ENCODE data around the gene CDRT15L2. TPM values are rescaled to one million over a fixed set of nuclear protein-coding genes. Genes with fewer than 3 reads are reported as not detected.
A peak's percentile ranks its signal among the peaks of the same experiment; 100 is the strongest.
"Not testable (repeated sequence)": the region's sequence is repeated elsewhere in the genome, so short reads cannot be mapped to it uniquely, and the experiment has no call there.

The CDRT15L2 gene
- not detected for total RNA-seq

- H3K27me3 Mint-ChIP-seq; H3K9me3 Mint-ChIP-seq (ENCODE audit: low read depth); H3K4me1 Mint-ChIP-seq; H3K36me3 Mint-ChIP-seq (ENCODE audit: low read depth); ATAC-seq; intact Hi-C loops (cut with DNase I, micrococcal nuclease); DNase-seq; CTCF ChIA-PET; POLR2A ChIA-PET; H3K27ac Mint-ChIP-seq; H3K4me3 Mint-ChIP-seq: not testable (repeated sequence)
Observed at GRCh38 chr17:20579424-20579823, at the start of gene CDRT15L2. Gene CDRT15L2, plus strand, starts transcription at chr17:20579724. Its CDS starts 20 bp downstream, at chr17:20579744.

GRCh38 chr17:20530104-20530503 lies 49.4 kb upstream of the CDRT15L2 start:
- H3K4me3 Mint-ChIP-seq; H3K36me3 Mint-ChIP-seq (ENCODE audit: low read depth); CTCF ChIA-PET; H3K27ac Mint-ChIP-seq; DNase-seq; H3K9me3 Mint-ChIP-seq (ENCODE audit: low read depth); H3K4me1 Mint-ChIP-seq; H3K27me3 Mint-ChIP-seq; POLR2A ChIA-PET; ATAC-seq; intact Hi-C loops (cut with DNase I, micrococcal nuclease): not testable (repeated sequence)

DNA sequence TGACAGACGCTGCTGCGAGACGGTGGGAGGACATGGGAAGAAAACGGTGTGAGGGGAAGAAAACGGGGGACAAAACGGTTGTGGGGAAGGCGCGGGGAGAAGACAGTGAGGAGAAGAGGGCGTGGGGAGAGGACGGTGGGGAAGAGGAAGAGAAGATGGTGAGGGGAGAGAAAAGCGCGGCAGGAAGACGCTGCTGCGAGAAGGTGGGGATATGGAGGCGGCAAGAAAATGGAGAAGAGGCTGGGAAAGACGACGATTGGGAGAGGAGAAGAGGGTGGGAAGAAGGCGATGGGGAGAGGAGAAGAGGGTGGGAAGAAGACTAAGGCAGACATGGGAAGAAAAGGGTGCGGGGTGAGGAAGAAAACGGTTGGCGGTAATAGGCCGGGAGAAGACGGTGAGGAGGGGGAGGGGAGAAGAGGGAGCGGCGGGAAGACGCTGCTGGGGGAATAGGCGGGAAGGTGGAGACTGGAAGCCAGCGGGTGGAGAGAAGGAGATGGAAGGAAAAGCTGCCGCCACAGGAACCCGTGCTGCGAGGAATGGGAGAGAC lies 46.9 kb upstream of the CDRT15L2 start:
- Mint-ChIP-seq H3K4me3 (peak overlapping the region; percentile 72), H3K27ac (peak overlapping the region; percentile 47)
- H3K36me3 Mint-ChIP-seq (ENCODE audit: low read depth); H3K27me3 Mint-ChIP-seq; intact Hi-C loops (cut with DNase I, micrococcal nuclease); DNase-seq; POLR2A ChIA-PET; CTCF ChIA-PET; H3K4me1 Mint-ChIP-seq; H3K9me3 Mint-ChIP-seq (ENCODE audit: low read depth): not testable (repeated sequence)
- peak; percentile 2 for ATAC-seq

- DNase-seq; H3K36me3 Mint-ChIP-seq (ENCODE audit: low read depth); ATAC-seq; H3K27me3 Mint-ChIP-seq; CTCF ChIA-PET; intact Hi-C loops (cut with DNase I, micrococcal nuclease); POLR2A ChIA-PET; H3K4me1 Mint-ChIP-seq; H3K9me3 Mint-ChIP-seq (ENCODE audit: low read depth): not testable (repeated sequence)
- H3K27ac Mint-ChIP-seq = peak overlapping the region; percentile 47
- H3K4me3 Mint-ChIP-seq = peak overlapping the region; percentile 72
Observed at GRCh38 chr17:20533206-20533605, 46.3 kb upstream of the CDRT15L2 start.

GRCh38 chr17:20534711-20535550 lies 44.6 kb upstream of the CDRT15L2 start:
- H3K9me3 Mint-ChIP-seq (ENCODE audit: low read depth); H3K4me3 Mint-ChIP-seq; H3K27ac Mint-ChIP-seq; intact Hi-C loops (cut with DNase I, micrococcal nuclease); DNase-seq; CTCF ChIA-PET; POLR2A ChIA-PET; H3K36me3 Mint-ChIP-seq (ENCODE audit: low read depth); ATAC-seq; H3K27me3 Mint-ChIP-seq; H3K4me1 Mint-ChIP-seq: not testable (repeated sequence)

GRCh38 chr17:20540414-20540813 lies 39.1 kb upstream of the CDRT15L2 start:
- H3K9me3 Mint-ChIP-seq (ENCODE audit: low read depth); POLR2A ChIA-PET; intact Hi-C loops (cut with DNase I, micrococcal nuclease): not testable (repeated sequence)

DNA sequence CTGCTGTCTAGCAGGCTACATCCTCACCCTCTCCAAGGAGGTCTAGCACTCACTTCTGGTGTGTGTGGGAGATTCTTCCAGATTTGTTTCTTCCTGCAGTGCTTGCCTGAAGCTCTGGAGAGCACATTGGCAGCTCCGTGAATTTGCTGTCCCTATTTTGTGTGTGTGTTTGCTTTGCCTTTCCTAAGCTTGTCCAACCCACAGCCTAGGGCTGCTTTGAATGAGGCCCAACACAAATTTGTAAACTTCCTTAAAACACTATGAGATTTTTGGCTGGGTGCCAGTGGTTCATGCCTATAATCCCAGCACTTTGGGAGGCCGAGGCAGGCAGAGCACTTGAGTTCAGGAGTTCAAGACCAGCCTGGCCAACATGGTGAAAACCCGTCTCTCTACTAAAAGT lies 38.7 kb upstream of the CDRT15L2 start:
- POLR2A ChIA-PET; H3K4me1 Mint-ChIP-seq; H3K9me3 Mint-ChIP-seq (ENCODE audit: low read depth); ATAC-seq; H3K4me3 Mint-ChIP-seq; H3K27me3 Mint-ChIP-seq; H3K36me3 Mint-ChIP-seq (ENCODE audit: low read depth); intact Hi-C loops (cut with DNase I, micrococcal nuclease); DNase-seq; H3K27ac Mint-ChIP-seq; CTCF ChIA-PET: not testable (repeated sequence)

More at GRCh38 chr17:20540414-20540813, 39.1 kb upstream of the CDRT15L2 start:
- peak; percentile 60 for ATAC-seq
- CTCF ChIA-PET; H3K27me3 Mint-ChIP-seq; DNase-seq; H3K27ac Mint-ChIP-seq; H3K36me3 Mint-ChIP-seq (ENCODE audit: low read depth); H3K4me3 Mint-ChIP-seq; H3K4me1 Mint-ChIP-seq: not testable (repeated sequence)

DNA sequence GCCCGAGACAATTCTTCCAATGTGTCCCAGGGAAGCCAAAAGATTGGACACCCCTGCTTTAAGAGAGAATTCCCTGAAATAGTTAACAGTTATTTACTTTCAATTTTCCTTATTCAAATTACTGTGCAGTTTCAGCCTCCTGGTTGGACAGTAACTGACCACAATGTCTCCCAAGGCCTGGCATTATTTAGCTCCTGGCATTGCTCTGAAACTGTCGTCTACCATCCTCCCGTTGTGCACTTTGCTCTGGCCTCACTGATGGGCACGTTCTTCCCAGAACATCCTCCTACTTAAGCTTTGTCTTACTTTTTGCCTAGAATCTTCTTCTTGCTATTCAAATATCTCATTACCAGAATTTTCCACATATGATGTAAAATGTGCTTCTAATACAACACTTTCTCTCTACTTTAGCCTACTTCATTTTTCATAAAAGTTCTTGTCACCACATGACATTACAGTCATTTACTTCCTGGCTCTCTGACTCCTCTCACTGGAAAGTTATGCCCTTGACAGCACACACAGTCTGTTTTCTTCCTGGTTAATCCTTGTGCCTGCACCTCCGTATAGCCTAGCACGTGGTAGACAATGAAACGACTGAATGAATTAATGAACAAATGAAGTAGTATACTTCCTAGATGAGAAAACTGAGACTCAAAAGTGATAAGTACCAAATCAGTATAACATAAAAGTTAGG lies 37.5 kb upstream of the CDRT15L2 start:
- CTCF ChIA-PET; H3K4me3 Mint-ChIP-seq; POLR2A ChIA-PET; H3K36me3 Mint-ChIP-seq (ENCODE audit: low read depth); H3K27ac Mint-ChIP-seq; H3K27me3 Mint-ChIP-seq; intact Hi-C loops (cut with DNase I, micrococcal nuclease); DNase-seq; H3K4me1 Mint-ChIP-seq; H3K9me3 Mint-ChIP-seq (ENCODE audit: low read depth): not testable (repeated sequence)
- ATAC-seq = peak; percentile 66

DNA sequence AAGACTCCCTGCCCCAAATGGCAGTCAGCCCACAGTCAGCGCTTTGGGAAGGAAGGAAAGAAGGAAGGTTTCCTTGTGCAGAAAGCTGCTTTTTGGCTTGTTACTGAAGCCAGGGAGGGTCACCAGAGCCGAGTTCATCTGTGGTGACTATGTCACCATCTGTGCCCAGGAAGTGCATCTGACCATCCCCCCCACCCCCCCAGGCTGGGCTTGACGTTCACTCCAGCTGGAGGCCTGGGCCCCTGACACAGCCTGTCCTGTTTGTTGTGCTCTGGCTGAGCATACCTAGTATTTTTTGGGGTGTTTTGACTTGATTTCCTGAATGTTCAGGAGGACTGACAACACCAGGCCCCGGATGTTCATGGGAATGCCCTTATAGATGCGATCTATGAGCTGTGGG lies 31.6 kb upstream of the CDRT15L2 start:
- H3K4me1 Mint-ChIP-seq; ATAC-seq; H3K4me3 Mint-ChIP-seq; H3K36me3 Mint-ChIP-seq (ENCODE audit: low read depth); intact Hi-C loops (cut with DNase I, micrococcal nuclease); H3K9me3 Mint-ChIP-seq (ENCODE audit: low read depth); DNase-seq; CTCF ChIA-PET; POLR2A ChIA-PET; H3K27ac Mint-ChIP-seq; H3K27me3 Mint-ChIP-seq: not testable (repeated sequence)

GRCh38 chr17:20552920-20553319 lies 26.6 kb upstream of the CDRT15L2 start:
- intact Hi-C loops (cut with DNase I, micrococcal nuclease); ATAC-seq; H3K36me3 Mint-ChIP-seq (ENCODE audit: low read depth); H3K4me1 Mint-ChIP-seq; H3K27me3 Mint-ChIP-seq; H3K9me3 Mint-ChIP-seq (ENCODE audit: low read depth); DNase-seq; H3K4me3 Mint-ChIP-seq; H3K27ac Mint-ChIP-seq; POLR2A ChIA-PET: not testable (repeated sequence)
- CTCF ChIA-PET = interaction anchor here (0.5 kb wide), 1 partner anchor 921 kb away, joined by 5 read pairs; no protein-coding TSS in a partner anchor

DNA sequence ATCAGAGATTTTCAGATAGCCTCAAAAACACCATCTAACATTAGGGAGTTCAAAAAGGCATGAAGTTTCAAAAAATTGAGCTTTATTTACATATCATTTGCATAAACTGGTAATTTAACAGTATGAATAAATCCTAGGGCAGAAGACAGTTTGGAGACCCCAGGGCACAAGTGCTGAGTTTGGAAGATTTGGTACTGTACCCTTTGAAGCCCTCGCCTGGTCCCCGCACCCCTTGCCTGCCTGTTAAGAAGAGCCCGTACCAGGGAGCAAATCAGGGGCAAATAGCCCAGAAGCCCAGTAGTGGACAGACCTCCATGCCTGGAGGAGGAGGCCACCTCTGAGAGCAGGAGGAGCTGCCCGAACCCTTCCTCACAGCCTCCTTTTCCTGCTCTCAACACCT lies 24.8 kb upstream of the CDRT15L2 start:
- H3K27me3 Mint-ChIP-seq; ATAC-seq; POLR2A ChIA-PET; H3K4me3 Mint-ChIP-seq; CTCF ChIA-PET; H3K4me1 Mint-ChIP-seq; intact Hi-C loops (cut with DNase I, micrococcal nuclease); H3K9me3 Mint-ChIP-seq (ENCODE audit: low read depth); H3K27ac Mint-ChIP-seq; H3K36me3 Mint-ChIP-seq (ENCODE audit: low read depth); DNase-seq: not testable (repeated sequence)
